EH (cell line): ENCODE results near the gene TTN.
A peak's percentile ranks its signal among the peaks of the same experiment; 100 is the strongest.

Experiments used
- DNase-seq: peaks from one replicate; pipeline ENCODE4 v3.0.0-alpha.2; 2015; ENCODE audit warnings: low read depth

TTN gene

GRCh38 chr2:178734518-178734917 lies 72.7 kb downstream of the TTN start:
- DNase-seq, result no peak

GRCh38 chr2:178733975-178734374 lies 73.2 kb downstream of the TTN start:
- no peak for DNase-seq

- no peak for DNase-seq
Measured at GRCh38 chr2:178732913-178733312, 74.3 kb downstream of the TTN start.

- DNase-seq, result no peak
Measured at GRCh38 chr2:178731300-178731699, 75.9 kb downstream of the TTN start.

- no peak for DNase-seq
Measured at GRCh38 chr2:178730049-178730448, 77.2 kb downstream of the TTN start.

GRCh38 chr2:178723786-178724346 lies 83.4 kb downstream of the TTN start:
- no peak for DNase-seq

- no peak for DNase-seq
Measured at GRCh38 chr2:178722296-178722695, 84.9 kb downstream of the TTN start.

- no peak for DNase-seq
Measured at GRCh38 chr2:178718988-178719387, 88.2 kb downstream of the TTN start.

GRCh38 chr2:178718283-178718682 lies 88.9 kb downstream of the TTN start:
- peak; percentile 4 for DNase-seq

- DNase-seq, result no peak
Measured at GRCh38 chr2:178716394-178716793, 90.8 kb downstream of the TTN start.

- no peak for DNase-seq
Measured at GRCh38 chr2:178715366-178715765, 91.9 kb downstream of the TTN start.

- no peak for DNase-seq
Measured at GRCh38 chr2:178707476-178707875, 99.7 kb downstream of the TTN start.

GRCh38 chr2:178704876-178705275 lies 102.3 kb downstream of the TTN start:
- DNase-seq, result no peak

- no peak for DNase-seq
Measured at GRCh38 chr2:178702361-178702760, 104.9 kb downstream of the TTN start.

- peak; percentile 28 for DNase-seq
Measured at GRCh38 chr2:178700922-178701342, 106.3 kb downstream of the TTN start.

GRCh38 chr2:178700136-178700535 lies 107.1 kb downstream of the TTN start:
- DNase-seq, result peak; percentile 2

GRCh38 chr2:178692845-178693244 lies 114.4 kb downstream of the TTN start:
- DNase-seq, result no peak

- DNase-seq, result no peak
Measured at GRCh38 chr2:178689808-178690207, 117.4 kb downstream of the TTN start.

GRCh38 chr2:178683877-178684276 lies 123.3 kb downstream of the TTN start:
- no peak for DNase-seq

GRCh38 chr2:178681081-178681480 lies 126.1 kb downstream of the TTN start:
- no peak for DNase-seq

- DNase-seq, result no peak
Measured at GRCh38 chr2:178679891-178680290, 127.3 kb downstream of the TTN start.

- no peak for DNase-seq
Measured at GRCh38 chr2:178677599-178677998, 129.6 kb downstream of the TTN start.

- DNase-seq, result no peak
Measured at GRCh38 chr2:178676046-178676445, 131.2 kb downstream of the TTN start.

- no peak for DNase-seq
Measured at GRCh38 chr2:178674122-178674521, 133.1 kb downstream of the TTN start.

- no peak for DNase-seq
Measured at GRCh38 chr2:178666458-178666857, 140.8 kb downstream of the TTN start.
